WI38 (cell line): ENCODE results near the gene BMP6.

Source experiments
- H3K4me3 ChIP-seq: 2 replicates; pipeline ENCODE4 v1.5.1; 2011; ENCODE audit warnings: low read depth, mild to moderate bottlenecking, control low read depth, low read length
- TF ChIP-seq, protein P1 (sequence below): IDR thresholded peaks from 2 replicates; pipeline ENCODE4 v1.5.1; 2012; ENCODE audit warnings: low read depth, mild to moderate bottlenecking, control low read depth, low read length

The BMP6 gene

DNA sequence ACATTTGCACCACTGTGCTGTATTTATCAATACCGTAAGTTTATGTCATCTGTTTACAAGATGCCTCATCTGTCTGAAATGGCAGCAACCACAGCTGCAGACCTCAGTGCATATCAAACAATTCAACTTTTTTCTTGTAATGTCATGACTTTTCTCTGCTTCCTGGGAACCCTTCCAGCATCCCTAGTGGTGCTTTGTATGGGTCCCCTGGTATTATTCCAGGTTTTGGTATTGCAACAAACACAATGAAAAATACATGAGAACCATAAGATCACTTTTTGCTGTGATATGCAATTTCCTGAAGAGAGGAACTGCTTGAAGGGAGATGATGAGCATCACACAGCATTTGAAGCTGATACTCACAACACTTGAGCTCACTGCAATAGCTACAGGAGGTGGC is 196.7 kb downstream of the BMP6 start:
- no peak overlapping the region for H3K4me3 ChIP-seq
- TF ChIP-seq, protein P1, sequence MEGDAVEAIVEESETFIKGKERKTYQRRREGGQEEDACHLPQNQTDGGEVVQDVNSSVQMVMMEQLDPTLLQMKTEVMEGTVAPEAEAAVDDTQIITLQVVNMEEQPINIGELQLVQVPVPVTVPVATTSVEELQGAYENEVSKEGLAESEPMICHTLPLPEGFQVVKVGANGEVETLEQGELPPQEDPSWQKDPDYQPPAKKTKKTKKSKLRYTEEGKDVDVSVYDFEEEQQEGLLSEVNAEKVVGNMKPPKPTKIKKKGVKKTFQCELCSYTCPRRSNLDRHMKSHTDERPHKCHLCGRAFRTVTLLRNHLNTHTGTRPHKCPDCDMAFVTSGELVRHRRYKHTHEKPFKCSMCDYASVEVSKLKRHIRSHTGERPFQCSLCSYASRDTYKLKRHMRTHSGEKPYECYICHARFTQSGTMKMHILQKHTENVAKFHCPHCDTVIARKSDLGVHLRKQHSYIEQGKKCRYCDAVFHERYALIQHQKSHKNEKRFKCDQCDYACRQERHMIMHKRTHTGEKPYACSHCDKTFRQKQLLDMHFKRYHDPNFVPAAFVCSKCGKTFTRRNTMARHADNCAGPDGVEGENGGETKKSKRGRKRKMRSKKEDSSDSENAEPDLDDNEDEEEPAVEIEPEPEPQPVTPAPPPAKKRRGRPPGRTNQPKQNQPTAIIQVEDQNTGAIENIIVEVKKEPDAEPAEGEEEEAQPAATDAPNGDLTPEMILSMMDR = no peak

DNA sequence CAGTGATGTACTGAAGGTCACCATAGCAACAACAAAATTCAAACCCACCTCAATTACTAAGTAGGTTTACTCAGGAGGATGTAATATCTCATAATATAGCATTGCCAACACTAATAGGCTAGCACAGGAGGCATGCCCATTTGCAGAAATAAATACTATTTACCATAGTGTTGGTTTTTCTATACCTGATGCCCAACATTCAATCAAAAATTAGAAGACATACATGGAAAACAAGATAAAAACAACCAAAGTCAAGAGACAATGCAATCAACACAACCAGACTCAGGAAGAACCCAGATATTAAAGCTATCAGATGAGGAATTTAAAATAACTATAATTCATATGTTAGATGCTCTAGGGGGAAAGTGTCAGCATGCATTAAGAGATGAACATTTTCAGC is 199.0 kb downstream of the BMP6 start:
- H3K4me3 ChIP-seq = no peak overlapping the region
- TF ChIP-seq, protein P1 = no peak
